GM19372 (cell line): ENCODE measurements around the gene RECK.
A peak's percentile ranks its signal among the peaks of the same experiment; 100 is the strongest.

Experiments
- ATAC-seq: cut with Tn5 transposase; IDR thresholded peaks from one replicate; pipeline ENCODE4 v1.9.1; 2021; ENCODE audit warnings: mild to moderate bottlenecking, low read depth, moderate library complexity; ENCODE audit not compliant: unreplicated experiment

The RECK gene

GRCh38 chr9:36135741-36136271 is 99.1 kb downstream of the RECK start:
- no peak for ATAC-seq

- ATAC-seq, result peak; percentile 97
These were observed 99.7 kb downstream of the RECK start, which contains the start of gene GLIPR2 for GRCh38 chr9:36136272-36136893. Gene GLIPR2 (plus strand): TSS chr9:36136733. CDS start chr9:36136779, 46 bp downstream.

GRCh38 chr9:36136894-36137391 is 100.2 kb downstream of the RECK start:
- ATAC-seq, result peak; percentile 28

- no peak for ATAC-seq
These were observed 100.8 kb downstream of the RECK start for GRCh38 chr9:36137392-36138004.

- no peak for ATAC-seq
These were observed 101.8 kb downstream of the RECK start for GRCh38 chr9:36138496-36138895.

GRCh38 chr9:36138901-36139300 is 102.2 kb downstream of the RECK start:
- ATAC-seq, result no peak

GRCh38 chr9:36140086-36141084 is 103.7 kb downstream of the RECK start:
- ATAC-seq, result no peak

- ATAC-seq, result no peak
These were observed 104.6 kb downstream of the RECK start for GRCh38 chr9:36141288-36141687.

- ATAC-seq, result no peak
These were observed 105.0 kb downstream of the RECK start for GRCh38 chr9:36141761-36142160.

GRCh38 chr9:36142510-36143244 is 106.0 kb downstream of the RECK start:
- ATAC-seq, result no peak

GRCh38 chr9:36143245-36143641 is 106.5 kb downstream of the RECK start:
- no peak for ATAC-seq

- ATAC-seq, result no peak
These were observed 107.9 kb downstream of the RECK start for GRCh38 chr9:36144309-36145232.

GRCh38 chr9:36145970-36146369 is 109.3 kb downstream of the RECK start:
- ATAC-seq, result no peak

GRCh38 chr9:36146651-36147050 is 109.9 kb downstream of the RECK start:
- no peak for ATAC-seq

- no peak for ATAC-seq
These were observed 110.9 kb downstream of the RECK start for GRCh38 chr9:36147441-36148175.

- ATAC-seq, result no peak
These were observed 111.8 kb downstream of the RECK start for GRCh38 chr9:36148311-36149051.

GRCh38 chr9:36149197-36149596 is 112.5 kb downstream of the RECK start:
- no peak for ATAC-seq
